Measurements from ENCODE around the gene KNDC1. TPM values are rescaled to one million over a fixed set of nuclear protein-coding genes. Genes with fewer than 3 reads are reported as not detected.

KNDC1 gene
- total and polyA plus RNA-seq, 10 of the 15 experiments (the other 5 are each of a cell fraction or from before 2014, with no cell fraction given), result 0.03 to 0.11 (median 0.05) TPM; not detected in 7

DNA sequence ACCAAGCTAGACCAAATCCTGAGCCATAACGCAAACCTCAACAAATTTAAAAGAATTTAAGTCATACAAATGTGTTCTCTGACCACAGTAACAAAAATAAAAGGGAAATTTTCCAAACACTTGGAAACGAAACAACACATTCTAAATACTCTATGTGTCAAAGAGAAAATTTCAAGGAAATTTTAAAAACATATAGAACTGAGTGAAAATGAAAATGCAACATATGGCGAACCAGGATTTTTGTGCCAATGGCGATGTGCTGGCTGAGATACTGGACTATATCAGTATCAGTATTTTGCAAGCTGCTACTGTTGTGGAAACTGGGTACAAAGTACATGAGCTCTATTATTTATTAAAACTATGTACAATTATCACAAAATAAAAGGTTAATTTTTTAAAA is 34.1 kb downstream of the KNDC1 start:
- TF ChIP-seq SMAD1 (IDR thresholded peaks at IDR 0.05; ENCODE audit: low read depth, partially characterized antibody) (no peak), CEBPB (IDR thresholded peaks at IDR 0.05; ENCODE audit: borderline replicate concordance in 1 of 2, low read depth in 2 of 2, low read length in 2 of 2) (no peak), MEF2A (IDR thresholded peaks at IDR 0.05; ENCODE audit: insufficient read depth, low read depth, low read length) (no peak), MEF2B (IDR thresholded peaks at IDR 0.05; ENCODE audit: partially characterized antibody, poor library complexity, severe bottlenecking) (no peak), BMI1 (IDR thresholded peaks at IDR 0.05; ENCODE audit: borderline replicate concordance) (no peak), NBN (IDR thresholded peaks at IDR 0.05) (no peak), SREBF2 (IDR thresholded peaks at IDR 0.05; ENCODE audit: low read length) (no peak), SUPT20H (IDR thresholded peaks at IDR 0.05; ENCODE audit: borderline replicate concordance, control insufficient read depth, low read depth, low read length) (no peak), ATF7 (IDR thresholded peaks at IDR 0.05; ENCODE audit: low read depth) (no peak), ASH2L (IDR thresholded peaks at IDR 0.05; ENCODE audit: borderline replicate concordance, low read depth) (no peak), LARP7 (IDR thresholded peaks at IDR 0.05) (no peak)
- TF ChIP-seq, protein P1, sequence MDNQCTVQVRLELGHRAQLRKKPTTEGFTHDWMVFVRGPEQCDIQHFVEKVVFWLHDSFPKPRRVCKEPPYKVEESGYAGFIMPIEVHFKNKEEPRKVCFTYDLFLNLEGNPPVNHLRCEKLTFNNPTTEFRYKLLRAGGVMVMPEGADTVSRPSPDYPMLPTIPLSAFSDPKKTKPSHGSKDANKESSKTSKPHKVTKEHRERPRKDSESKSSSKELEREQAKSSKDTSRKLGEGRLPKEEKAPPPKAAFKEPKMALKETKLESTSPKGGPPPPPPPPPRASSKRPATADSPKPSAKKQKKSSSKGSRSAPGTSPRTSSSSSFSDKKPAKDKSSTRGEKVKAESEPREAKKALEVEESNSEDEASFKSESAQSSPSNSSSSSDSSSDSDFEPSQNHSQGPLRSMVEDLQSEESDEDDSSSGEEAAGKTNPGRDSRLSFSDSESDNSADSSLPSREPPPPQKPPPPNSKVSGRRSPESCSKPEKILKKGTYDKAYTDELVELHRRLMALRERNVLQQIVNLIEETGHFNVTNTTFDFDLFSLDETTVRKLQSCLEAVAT (IDR thresholded peaks at IDR 0.05), result no peak
- TF ChIP-seq, protein P2, sequence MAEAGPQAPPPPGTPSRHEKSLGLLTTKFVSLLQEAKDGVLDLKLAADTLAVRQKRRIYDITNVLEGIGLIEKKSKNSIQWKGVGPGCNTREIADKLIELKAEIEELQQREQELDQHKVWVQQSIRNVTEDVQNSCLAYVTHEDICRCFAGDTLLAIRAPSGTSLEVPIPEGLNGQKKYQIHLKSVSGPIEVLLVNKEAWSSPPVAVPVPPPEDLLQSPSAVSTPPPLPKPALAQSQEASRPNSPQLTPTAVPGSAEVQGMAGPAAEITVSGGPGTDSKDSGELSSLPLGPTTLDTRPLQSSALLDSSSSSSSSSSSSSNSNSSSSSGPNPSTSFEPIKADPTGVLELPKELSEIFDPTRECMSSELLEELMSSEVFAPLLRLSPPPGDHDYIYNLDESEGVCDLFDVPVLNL (IDR thresholded peaks at IDR 0.05; ENCODE audit: low read depth, low read length), result no peak
- H3K4me3 ChIP-seq, result no peak overlapping the region
- intact Hi-C loops (cut with micrococcal nuclease; ENCODE audit: unreplicated experiment) (no loop called here), in situ Hi-C loops (cut with MboI) (no loop called here)
- H3K27me3 ChIP-seq (replicated peaks in 1 of 2; ENCODE audit: control insufficient read depth in 2 of 2, insufficient read depth in 2 of 2, low read length in 1 of 2), result no peaks in the 10 kb centered on the region
- DNase-seq (ENCODE audit: low read depth, low spot score), result no peak
- ATAC-seq, result no peak
- RAD21 ChIA-PET (ENCODE audit: unreplicated experiment), result no interaction called here
- H3K79me2 ChIP-seq (ENCODE audit: control insufficient read depth, insufficient read depth, low read length), result no peaks in the 10 kb centered on the region
- WGBS (ENCODE audit: insufficient coverage, insufficient replicate concordance, low lambda C conversion rate, missing lambda C conversion rate), result 41% methylated on average over 4 of the region's 4 CpGs
- H2AFZ ChIP-seq (ENCODE audit: control insufficient read depth, low read depth, low read length), result no peak overlapping the region
- no peak overlapping the region for H3K9ac ChIP-seq (ENCODE audit: control insufficient read depth, insufficient read depth, low read length)
- FAIRE-seq, result no peak
- no TSS peak for BruUV-seq (replicated peaks)
- no peaks in the 10 kb centered on the region for H3K4me1 ChIP-seq (ENCODE audit: control insufficient read depth, insufficient read depth, low read length)
- no peaks in the 10 kb centered on the region for H4K20me1 ChIP-seq (ENCODE audit: control insufficient read depth, insufficient read depth)
- SMC1A ChIA-PET (ENCODE audit: uncharacterized antibody, unreplicated experiment), result no interaction called here
- no peaks in the 10 kb centered on the region for H3K36me3 ChIP-seq (ENCODE audit: control insufficient read depth in 2 of 2, insufficient read depth in 2 of 2, low read length in 1 of 2)
- POLR2A ChIA-PET, result no interaction called here
- H3K9me3 ChIP-seq (replicated peaks; ENCODE audit: control insufficient read depth, insufficient read depth, low read length), result no peaks in the 10 kb centered on the region
- H3K27ac ChIP-seq (ENCODE audit: control insufficient read depth, insufficient read depth), result no peak overlapping the region
- CTCF ChIA-PET, result no interaction called here
- H3K4me2 ChIP-seq (ENCODE audit: control insufficient read depth, insufficient read depth), result no peak overlapping the region
